Measurements from ENCODE around the gene ELOVL7.

The ELOVL7 gene

DNA sequence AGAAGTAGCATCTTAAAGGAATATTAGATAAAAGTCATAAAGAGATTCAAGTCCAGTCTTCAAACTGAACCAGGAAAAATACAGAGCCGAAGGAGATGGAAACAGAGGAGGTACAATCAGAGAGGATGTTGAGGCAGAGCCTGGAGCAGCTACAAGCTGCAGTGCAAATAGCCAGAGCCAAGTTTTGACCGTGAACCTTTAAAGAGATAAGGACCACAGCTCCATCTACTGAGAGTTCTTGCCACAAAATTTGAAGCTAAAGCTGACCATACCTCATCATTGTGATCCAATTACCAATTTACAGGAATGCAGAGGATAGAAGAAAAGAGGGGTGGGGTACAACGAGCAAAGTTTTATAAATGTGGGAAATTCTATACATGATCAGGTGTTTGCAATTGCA is 133.7 kb downstream of the ELOVL7 start:
- DNase-seq = no peak

DNA sequence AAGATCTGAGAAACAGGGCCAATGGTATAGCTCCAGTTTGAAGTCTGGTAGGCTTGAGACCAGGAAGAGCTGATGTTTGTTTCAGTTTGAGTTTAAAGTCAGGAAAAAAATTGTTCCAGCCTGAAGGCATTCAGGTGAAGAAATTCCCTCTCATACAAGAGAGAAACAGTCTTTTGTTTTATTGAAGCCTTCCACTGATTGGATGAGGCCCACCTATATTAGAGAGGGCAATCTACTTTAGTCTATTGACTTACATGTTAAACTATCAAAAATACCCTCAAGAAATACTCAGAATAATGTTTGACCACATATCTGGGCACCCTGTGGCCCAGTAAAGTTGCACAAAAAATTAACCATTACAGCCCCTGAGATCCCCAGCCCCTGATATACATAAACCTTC is 138.9 kb downstream of the ELOVL7 start:
- no peak for DNase-seq

DNA sequence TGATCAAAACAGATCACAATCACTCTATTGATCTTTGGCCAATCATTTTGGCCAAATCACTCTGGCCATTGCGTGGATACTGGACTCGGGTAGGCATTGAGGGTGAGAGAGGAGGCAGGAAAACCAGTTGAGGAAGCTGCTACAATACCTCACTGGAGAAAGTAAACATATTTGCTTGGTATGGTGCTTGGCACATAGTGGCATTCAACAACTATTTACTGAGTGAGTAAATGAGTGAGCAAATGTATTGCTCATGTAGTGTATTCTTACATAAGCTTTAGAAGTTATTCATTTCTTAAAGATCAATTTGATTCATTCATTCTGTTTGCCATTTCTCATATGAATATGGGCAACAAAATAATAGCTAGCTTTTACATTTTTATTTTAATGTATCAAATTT is 140.1 kb downstream of the ELOVL7 start:
- no peak for DNase-seq

All from hematopoietic multipotent progenitor cell treated with erythropoietin and hydrocortisone succinate and interleukin-3 and kit ligand, for 4 days (in vitro differentiated cells).